GM19438 (cell line): ENCODE results near the gene STAT5B.
A peak's percentile ranks its signal among the peaks of the same experiment; 100 is the strongest.
"Not testable (repeated sequence)": the region's sequence is repeated elsewhere in the genome, so short reads cannot be mapped to it uniquely, and the experiment has no call there.

ENCODE experiments used
- ATAC-seq: cut with Tn5 transposase; IDR thresholded peaks from one replicate; pipeline ENCODE4 v1.9.1; 2021; ENCODE audit warnings: low read depth; ENCODE audit not compliant: unreplicated experiment

The STAT5B gene

GRCh38 chr17:42276359-42276608 is at the start of gene STAT5B:
STAT5B (minus strand) TSS chr17:42276391; CDS start chr17:42232127, 44,264 bp downstream.
- ATAC-seq: peak; percentile 47

GRCh38 chr17:42325026-42325425 is 48.8 kb upstream of the STAT5B start:
- no peak for ATAC-seq

- ATAC-seq: no peak
Observed at GRCh38 chr17:42323268-42323773, 47.1 kb upstream of the STAT5B start.

- no peak for ATAC-seq
Observed at GRCh38 chr17:42322382-42323267, 46.4 kb upstream of the STAT5B start.

- no peak for ATAC-seq
Observed at GRCh38 chr17:42321555-42321954, 45.4 kb upstream of the STAT5B start.

GRCh38 chr17:42317967-42318366 is 41.8 kb upstream of the STAT5B start:
- not testable (repeated sequence) for ATAC-seq

GRCh38 chr17:42317266-42317845 is 41.2 kb upstream of the STAT5B start:
- ATAC-seq: no peak

- no peak for ATAC-seq
Observed at GRCh38 chr17:42316755-42317154, 40.6 kb upstream of the STAT5B start.

GRCh38 chr17:42315402-42316156 is 39.4 kb upstream of the STAT5B start:
- ATAC-seq: no peak

- ATAC-seq: no peak
Observed at GRCh38 chr17:42313773-42314566, 37.8 kb upstream of the STAT5B start.

GRCh38 chr17:42313389-42313772 is 37.2 kb upstream of the STAT5B start:
- no peak for ATAC-seq

- ATAC-seq: no peak
Observed at GRCh38 chr17:42312285-42313130, 36.3 kb upstream of the STAT5B start.

- ATAC-seq: no peak
Observed at GRCh38 chr17:42312035-42312284, 35.8 kb upstream of the STAT5B start.

- no peak for ATAC-seq
Observed at GRCh38 chr17:42311240-42312034, 35.2 kb upstream of the STAT5B start.

GRCh38 chr17:42310787-42311215 is 34.6 kb upstream of the STAT5B start:
- no peak for ATAC-seq

GRCh38 chr17:42309986-42310786 is 34.0 kb upstream of the STAT5B start:
- ATAC-seq: no peak

- ATAC-seq: no peak
Observed at GRCh38 chr17:42309142-42309541, 33.0 kb upstream of the STAT5B start.

- ATAC-seq: no peak
Observed at GRCh38 chr17:42308446-42308845, 32.3 kb upstream of the STAT5B start.
